ENCODE data around the gene ZNF407. TPM values are rescaled to one million over a fixed set of nuclear protein-coding genes. Genes with fewer than 3 reads are reported as not detected.

Gene ZNF407
- total RNA-seq, 1 donor from 2014 or later, result 8.7 TPM

GRCh38 chr18:75064513-75064905, 466.8 kb downstream of the ZNF407 start:
- Histone ChIP-seq H3K4me1 (no peaks in the 10 kb centered on the region), H3K4me3 (no peak overlapping the region), H3K27ac (no peak overlapping the region), H3K9me3 (peaks cover 0 to 4% of the 10 kb centered on the region in 2 donors), H3K27me3 (no peaks in the 10 kb centered on the region), H3K36me3 (peaks cover 18 to 23% of the 10 kb centered on the region in 2 donors)
- intact Hi-C loops (cut with DNase I), result no loop called here
- TF ChIP-seq CTCF (IDR thresholded peaks at IDR 0.05), result no peak
- no peak for DNase-seq (ENCODE audit: low spot score in 2 of 2)

- Histone ChIP-seq H3K4me3 (no peak overlapping the region), H3K9me3 (peaks cover 0 to 4% of the 10 kb centered on the region in 2 donors), H3K4me1 (no peaks in the 10 kb centered on the region), H3K27me3 (no peaks in the 10 kb centered on the region), H3K27ac (no peak overlapping the region), H3K36me3 (peaks cover 18 to 21% of the 10 kb centered on the region in 2 donors)
- no peak for TF ChIP-seq CTCF (IDR thresholded peaks at IDR 0.05)
- no peak for DNase-seq (ENCODE audit: low spot score in 2 of 2)
- intact Hi-C loops (cut with DNase I), result no loop called here
Measured at GRCh38 chr18:75065251-75066000, 467.8 kb downstream of the ZNF407 start.

GRCh38 chr18:75066021-75066880, 468.6 kb downstream of the ZNF407 start:
- Histone ChIP-seq H3K4me1 (no peaks in the 10 kb centered on the region), H3K4me3 (no peak overlapping the region), H3K9me3 (peaks cover 0 to 4% of the 10 kb centered on the region in 2 donors), H3K36me3 (peaks cover 18 to 21% of the 10 kb centered on the region in 2 donors), H3K27ac (no peak overlapping the region), H3K27me3 (no peaks in the 10 kb centered on the region)
- intact Hi-C loops (cut with DNase I), result no loop called here
- DNase-seq (ENCODE audit: low spot score in 2 of 2), result no peak
- no peak for TF ChIP-seq CTCF (IDR thresholded peaks at IDR 0.05)

- Histone ChIP-seq H3K4me1 (no peaks in the 10 kb centered on the region), H3K9me3 (peaks cover 0 to 4% of the 10 kb centered on the region in 2 donors), H3K27me3 (no peaks in the 10 kb centered on the region), H3K36me3 (peaks cover 18 to 21% of the 10 kb centered on the region in 2 donors), H3K4me3 (no peak overlapping the region), H3K27ac (no peak overlapping the region)
- no peak for DNase-seq (ENCODE audit: low spot score in 2 of 2)
- intact Hi-C loops (cut with DNase I), result no loop called here
- no peak for TF ChIP-seq CTCF (IDR thresholded peaks at IDR 0.05)
Measured at GRCh38 chr18:75066936-75067335, 469.3 kb downstream of the ZNF407 start.

GRCh38 chr18:75067996-75068645, 470.5 kb downstream of the ZNF407 start:
- no peaks in the 10 kb centered on the region for H3K4me1 ChIP-seq
- H3K27ac ChIP-seq, result no peak overlapping the region
- no peaks in the 10 kb centered on the region for H3K27me3 ChIP-seq
- intact Hi-C loops (cut with DNase I), result no loop called here
- TF ChIP-seq CTCF (IDR thresholded peaks at IDR 0.05), result no peak
- no peak overlapping the region for H3K4me3 ChIP-seq
- peaks cover 17 to 18% of the 10 kb centered on the region in 2 donors for H3K36me3 ChIP-seq
- peaks cover 0 to 4% of the 10 kb centered on the region in 2 donors for H3K9me3 ChIP-seq
- no peak for DNase-seq (ENCODE audit: low spot score in 2 of 2)

All from ascending aorta (tissue), 2 donors.